Measurements from ENCODE around the gene KLF6. TPM values are rescaled to one million over a fixed set of nuclear protein-coding genes. Genes with fewer than 3 reads are reported as not detected.

The KLF6 gene
- total and polyA plus RNA-seq, 9 of the 15 experiments (the other 6 are each of a cell fraction or from before 2014, with no cell fraction given) = 3.2 to 23.9 (median 8.0) TPM

DNA sequence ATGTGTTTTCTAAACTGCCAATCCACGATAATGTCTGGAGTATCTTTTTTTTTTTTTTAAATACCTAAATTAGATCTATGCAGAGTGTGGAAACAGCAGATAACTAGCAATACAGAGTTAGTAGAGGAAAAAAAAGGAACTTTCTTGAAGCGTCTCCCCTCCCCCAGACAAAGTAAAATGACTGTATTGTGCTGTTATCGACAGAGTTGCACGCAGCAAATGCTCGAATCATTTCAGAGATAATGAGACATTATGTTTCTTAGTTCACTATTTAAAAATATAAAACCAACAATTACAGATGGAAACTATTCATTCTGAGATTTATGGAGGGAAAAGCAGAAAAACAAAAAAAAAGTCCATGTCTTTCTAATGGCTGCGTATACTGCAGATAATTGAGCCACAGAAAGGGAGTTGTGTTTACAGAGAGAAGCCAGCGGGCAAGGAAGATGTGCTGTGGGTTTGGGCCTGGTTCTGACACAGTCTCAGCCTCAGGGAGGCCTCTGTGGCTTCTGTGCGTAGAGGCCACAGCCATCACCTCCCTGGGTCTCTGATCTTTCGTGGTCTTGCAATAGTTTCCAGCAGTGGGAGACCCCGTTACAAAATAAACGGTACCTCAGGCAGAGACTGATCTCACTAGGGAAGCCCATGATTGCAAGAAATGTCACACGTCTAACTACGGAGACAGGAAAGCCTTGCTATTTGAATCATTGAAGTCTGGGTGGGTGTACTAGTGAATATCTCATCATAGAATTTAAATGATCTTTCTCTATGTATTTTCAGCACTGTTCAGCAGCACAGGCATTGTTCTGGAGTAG, 19.1 kb upstream of the KLF6 start (continued):
- TF ChIP-seq, protein P1, sequence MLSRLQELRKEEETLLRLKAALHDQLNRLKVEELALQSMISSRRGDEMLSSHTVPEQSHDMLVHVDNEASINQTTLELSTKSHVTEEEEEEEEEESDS (CRISPR knock-in tag; IDR thresholded peaks at IDR 0.05) = no peak
- TF ChIP-seq, protein P2, sequence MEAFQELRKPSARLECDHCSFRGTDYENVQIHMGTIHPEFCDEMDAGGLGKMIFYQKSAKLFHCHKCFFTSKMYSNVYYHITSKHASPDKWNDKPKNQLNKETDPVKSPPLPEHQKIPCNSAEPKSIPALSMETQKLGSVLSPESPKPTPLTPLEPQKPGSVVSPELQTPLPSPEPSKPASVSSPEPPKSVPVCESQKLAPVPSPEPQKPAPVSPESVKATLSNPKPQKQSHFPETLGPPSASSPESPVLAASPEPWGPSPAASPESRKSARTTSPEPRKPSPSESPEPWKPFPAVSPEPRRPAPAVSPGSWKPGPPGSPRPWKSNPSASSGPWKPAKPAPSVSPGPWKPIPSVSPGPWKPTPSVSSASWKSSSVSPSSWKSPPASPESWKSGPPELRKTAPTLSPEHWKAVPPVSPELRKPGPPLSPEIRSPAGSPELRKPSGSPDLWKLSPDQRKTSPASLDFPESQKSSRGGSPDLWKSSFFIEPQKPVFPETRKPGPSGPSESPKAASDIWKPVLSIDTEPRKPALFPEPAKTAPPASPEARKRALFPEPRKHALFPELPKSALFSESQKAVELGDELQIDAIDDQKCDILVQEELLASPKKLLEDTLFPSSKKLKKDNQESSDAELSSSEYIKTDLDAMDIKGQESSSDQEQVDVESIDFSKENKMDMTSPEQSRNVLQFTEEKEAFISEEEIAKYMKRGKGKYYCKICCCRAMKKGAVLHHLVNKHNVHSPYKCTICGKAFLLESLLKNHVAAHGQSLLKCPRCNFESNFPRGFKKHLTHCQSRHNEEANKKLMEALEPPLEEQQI (IDR thresholded peaks at IDR 0.05) = peak; percentile 82; the same call in 1 of the 2 replicates
- TF ChIP-seq NCOA1 (IDR thresholded peaks at IDR 0.05; ENCODE audit: low read depth) = peak; percentile 69
- no peak for TF ChIP-seq KHSRP (IDR thresholded peaks at IDR 0.05)
- TF ChIP-seq EP300 (IDR thresholded peaks at IDR 0.05; ENCODE audit: low read length) = peak; percentile 89
- TF ChIP-seq, protein P3, sequence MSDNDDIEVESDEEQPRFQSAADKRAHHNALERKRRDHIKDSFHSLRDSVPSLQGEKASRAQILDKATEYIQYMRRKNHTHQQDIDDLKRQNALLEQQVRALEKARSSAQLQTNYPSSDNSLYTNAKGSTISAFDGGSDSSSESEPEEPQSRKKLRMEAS (CRISPR knock-in tag; IDR thresholded peaks at IDR 0.05) = no peak
- TF ChIP-seq, protein P4, sequence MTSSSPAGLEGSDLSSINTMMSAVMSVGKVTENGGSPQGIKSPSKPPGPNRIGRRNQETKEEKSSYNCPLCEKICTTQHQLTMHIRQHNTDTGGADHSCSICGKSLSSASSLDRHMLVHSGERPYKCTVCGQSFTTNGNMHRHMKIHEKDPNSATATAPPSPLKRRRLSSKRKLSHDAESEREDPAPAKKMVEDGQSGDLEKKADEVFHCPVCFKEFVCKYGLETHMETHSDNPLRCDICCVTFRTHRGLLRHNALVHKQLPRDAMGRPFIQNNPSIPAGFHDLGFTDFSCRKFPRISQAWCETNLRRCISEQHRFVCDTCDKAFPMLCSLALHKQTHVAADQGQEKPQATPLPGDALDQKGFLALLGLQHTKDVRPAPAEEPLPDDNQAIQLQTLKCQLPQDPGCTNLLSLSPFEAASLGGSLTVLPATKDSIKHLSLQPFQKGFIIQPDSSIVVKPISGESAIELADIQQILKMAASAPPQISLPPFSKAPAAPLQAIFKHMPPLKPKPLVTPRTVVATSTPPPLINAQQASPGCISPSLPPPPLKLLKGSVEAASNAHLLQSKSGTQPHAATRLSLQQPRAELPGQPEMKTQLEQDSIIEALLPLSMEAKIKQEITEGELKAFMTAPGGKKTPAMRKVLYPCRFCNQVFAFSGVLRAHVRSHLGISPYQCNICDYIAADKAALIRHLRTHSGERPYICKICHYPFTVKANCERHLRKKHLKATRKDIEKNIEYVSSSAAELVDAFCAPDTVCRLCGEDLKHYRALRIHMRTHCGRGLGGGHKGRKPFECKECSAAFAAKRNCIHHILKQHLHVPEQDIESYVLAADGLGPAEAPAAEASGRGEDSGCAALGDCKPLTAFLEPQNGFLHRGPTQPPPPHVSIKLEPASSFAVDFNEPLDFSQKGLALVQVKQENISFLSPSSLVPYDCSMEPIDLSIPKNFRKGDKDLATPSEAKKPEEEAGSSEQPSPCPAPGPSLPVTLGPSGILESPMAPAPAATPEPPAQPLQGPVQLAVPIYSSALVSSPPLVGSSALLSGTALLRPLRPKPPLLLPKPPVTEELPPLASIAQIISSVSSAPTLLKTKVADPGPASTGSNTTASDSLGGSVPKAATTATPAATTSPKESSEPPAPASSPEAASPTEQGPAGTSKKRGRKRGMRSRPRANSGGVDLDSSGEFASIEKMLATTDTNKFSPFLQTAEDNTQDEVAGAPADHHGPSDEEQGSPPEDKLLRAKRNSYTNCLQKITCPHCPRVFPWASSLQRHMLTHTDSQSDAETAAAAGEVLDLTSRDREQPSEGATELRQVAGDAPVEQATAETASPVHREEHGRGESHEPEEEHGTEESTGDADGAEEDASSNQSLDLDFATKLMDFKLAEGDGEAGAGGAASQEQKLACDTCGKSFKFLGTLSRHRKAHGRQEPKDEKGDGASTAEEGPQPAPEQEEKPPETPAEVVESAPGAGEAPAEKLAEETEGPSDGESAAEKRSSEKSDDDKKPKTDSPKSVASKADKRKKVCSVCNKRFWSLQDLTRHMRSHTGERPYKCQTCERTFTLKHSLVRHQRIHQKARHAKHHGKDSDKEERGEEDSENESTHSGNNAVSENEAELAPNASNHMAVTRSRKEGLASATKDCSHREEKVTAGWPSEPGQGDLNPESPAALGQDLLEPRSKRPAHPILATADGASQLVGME (CRISPR knock-in tag; IDR thresholded peaks at IDR 0.05) = no peak
- no peak for TF ChIP-seq SIN3A (IDR thresholded peaks at IDR 0.05; ENCODE audit: borderline replicate concordance in 2 of 2, control insufficient read depth in 1 of 2, low read depth in 2 of 2, low read length in 2 of 2)
- no peak for TF ChIP-seq NONO (IDR thresholded peaks at IDR 0.05; ENCODE audit: low read depth in 2 of 2, low read length in 1 of 2)
- TF ChIP-seq, protein P5, sequence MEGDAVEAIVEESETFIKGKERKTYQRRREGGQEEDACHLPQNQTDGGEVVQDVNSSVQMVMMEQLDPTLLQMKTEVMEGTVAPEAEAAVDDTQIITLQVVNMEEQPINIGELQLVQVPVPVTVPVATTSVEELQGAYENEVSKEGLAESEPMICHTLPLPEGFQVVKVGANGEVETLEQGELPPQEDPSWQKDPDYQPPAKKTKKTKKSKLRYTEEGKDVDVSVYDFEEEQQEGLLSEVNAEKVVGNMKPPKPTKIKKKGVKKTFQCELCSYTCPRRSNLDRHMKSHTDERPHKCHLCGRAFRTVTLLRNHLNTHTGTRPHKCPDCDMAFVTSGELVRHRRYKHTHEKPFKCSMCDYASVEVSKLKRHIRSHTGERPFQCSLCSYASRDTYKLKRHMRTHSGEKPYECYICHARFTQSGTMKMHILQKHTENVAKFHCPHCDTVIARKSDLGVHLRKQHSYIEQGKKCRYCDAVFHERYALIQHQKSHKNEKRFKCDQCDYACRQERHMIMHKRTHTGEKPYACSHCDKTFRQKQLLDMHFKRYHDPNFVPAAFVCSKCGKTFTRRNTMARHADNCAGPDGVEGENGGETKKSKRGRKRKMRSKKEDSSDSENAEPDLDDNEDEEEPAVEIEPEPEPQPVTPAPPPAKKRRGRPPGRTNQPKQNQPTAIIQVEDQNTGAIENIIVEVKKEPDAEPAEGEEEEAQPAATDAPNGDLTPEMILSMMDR (IDR thresholded peaks at IDR 0.05 in 2 of 3, conservative IDR thresholded peaks at IDR 0.05 in 1 of 3; ENCODE audit: insufficient read depth in 2 of 3, low read depth in 1 of 3, low read length in 3 of 3) = no peak
- peak; percentile 66 for TF ChIP-seq NFIC (IDR thresholded peaks at IDR 0.05)
- no peak for TF ChIP-seq TEAD1 (CRISPR knock-in tag; IDR thresholded peaks at IDR 0.05)
- no peak for TF ChIP-seq JUN (IDR thresholded peaks at IDR 0.05; ENCODE audit: borderline replicate concordance, low read depth, low read length)
- TF ChIP-seq JUN (CRISPR knock-in tag; IDR thresholded peaks at IDR 0.05; ENCODE audit: borderline replicate concordance) = no peak

Data from K562 (cell line).